Measurements from ENCODE around the gene ADGRL1. TPM values are rescaled to one million over a fixed set of nuclear protein-coding genes. Genes with fewer than 3 reads are reported as not detected.

ADGRL1 gene
- total and polyA plus RNA-seq, 10 donors: 1.8 to 21.1 (median 12.4) TPM

DNA sequence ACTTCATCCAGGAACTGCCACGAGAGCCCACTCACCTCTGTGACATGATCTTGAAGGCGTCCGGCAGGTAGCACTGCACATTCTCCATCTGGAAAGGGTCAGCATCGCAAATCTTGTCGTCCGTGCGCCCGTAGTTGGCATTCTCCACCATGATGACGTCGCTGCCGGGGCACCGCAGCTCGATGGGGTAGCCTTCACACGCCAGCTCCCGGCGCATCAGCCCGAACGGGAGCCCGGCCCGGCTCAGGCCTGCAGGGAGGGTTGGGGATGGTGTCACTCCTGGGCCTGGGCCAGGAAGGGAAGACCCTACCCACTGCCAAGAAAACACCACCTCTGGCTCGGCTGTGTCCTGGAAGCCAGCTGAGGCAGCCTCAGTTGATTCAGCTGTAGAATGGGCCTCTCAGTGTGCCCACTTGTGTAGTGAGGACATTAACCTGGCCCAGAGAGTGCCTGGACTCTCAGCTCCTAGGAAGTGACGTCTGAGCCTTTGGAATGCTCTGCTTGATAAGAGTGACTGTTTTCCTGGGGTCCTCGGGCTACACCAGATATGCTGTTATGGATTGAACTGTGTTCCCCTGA is 28.4 kb downstream of the ADGRL1 start:
- H3K9me3 ChIP-seq: no peaks in the 10 kb centered on the region
- H3K27ac ChIP-seq: no peak overlapping the region
- WGBS, 5 donors: 90 to 95% (median 94%) methylated on average over 7 to 23 of the region's 23 CpGs
- DNase-seq: no peak
- intact Hi-C loops (cut with DNase I; ENCODE audit: low total_unique reads): no loop called here
- no peak overlapping the region for H3K4me3 ChIP-seq
- H3K36me3 ChIP-seq: peaks cover 0 to 37% (median 4%) of the 10 kb centered on the region in 6 donors
- no peaks in the 10 kb centered on the region for H3K27me3 ChIP-seq (replicated peaks in 1 of 7)
- TF ChIP-seq POLR2A (IDR thresholded peaks at IDR 0.05) (no peak), POLR2AphosphoS5 (IDR thresholded peaks at IDR 0.05) (no peak)
- TF ChIP-seq, protein P1, sequence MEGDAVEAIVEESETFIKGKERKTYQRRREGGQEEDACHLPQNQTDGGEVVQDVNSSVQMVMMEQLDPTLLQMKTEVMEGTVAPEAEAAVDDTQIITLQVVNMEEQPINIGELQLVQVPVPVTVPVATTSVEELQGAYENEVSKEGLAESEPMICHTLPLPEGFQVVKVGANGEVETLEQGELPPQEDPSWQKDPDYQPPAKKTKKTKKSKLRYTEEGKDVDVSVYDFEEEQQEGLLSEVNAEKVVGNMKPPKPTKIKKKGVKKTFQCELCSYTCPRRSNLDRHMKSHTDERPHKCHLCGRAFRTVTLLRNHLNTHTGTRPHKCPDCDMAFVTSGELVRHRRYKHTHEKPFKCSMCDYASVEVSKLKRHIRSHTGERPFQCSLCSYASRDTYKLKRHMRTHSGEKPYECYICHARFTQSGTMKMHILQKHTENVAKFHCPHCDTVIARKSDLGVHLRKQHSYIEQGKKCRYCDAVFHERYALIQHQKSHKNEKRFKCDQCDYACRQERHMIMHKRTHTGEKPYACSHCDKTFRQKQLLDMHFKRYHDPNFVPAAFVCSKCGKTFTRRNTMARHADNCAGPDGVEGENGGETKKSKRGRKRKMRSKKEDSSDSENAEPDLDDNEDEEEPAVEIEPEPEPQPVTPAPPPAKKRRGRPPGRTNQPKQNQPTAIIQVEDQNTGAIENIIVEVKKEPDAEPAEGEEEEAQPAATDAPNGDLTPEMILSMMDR (IDR thresholded peaks at IDR 0.05 in 8 of 11, conservative IDR thresholded peaks at IDR 0.05 in 3 of 11): no peak
- no peaks in the 10 kb centered on the region for H3K4me1 ChIP-seq

DNA sequence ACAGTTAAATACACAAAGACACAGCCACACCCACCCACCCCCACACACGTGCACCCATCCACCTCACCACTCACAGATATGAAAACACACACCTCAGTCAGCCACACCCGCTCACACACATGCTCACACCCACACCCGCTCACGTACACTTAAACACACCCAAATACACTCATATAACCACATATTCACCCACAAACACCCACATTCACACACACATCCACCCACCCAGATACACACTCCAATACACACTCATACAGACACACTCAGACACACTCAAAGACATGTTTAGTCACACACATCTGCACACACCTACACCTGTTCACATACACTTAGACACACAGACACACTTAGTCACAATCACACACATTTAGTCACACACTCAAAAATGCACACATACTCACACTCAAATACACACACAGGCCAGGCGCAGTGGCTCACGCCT is 30.6 kb downstream of the ADGRL1 start:
- H3K27me3 ChIP-seq (replicated peaks in 1 of 7): no peaks in the 10 kb centered on the region
- no peak for DNase-seq
- no peak overlapping the region for H3K4me3 ChIP-seq
- intact Hi-C loops (cut with DNase I; ENCODE audit: low total_unique reads): no loop called here
- H3K9me3 ChIP-seq: no peaks in the 10 kb centered on the region
- WGBS, 5 donors: 80 to 89% (median 87%) methylated on average over 6 of the region's 6 CpGs
- H3K4me1 ChIP-seq: no peaks in the 10 kb centered on the region
- peaks cover 0 to 57% (median 9%) of the 10 kb centered on the region in 6 donors for H3K36me3 ChIP-seq
- TF ChIP-seq POLR2A (IDR thresholded peaks at IDR 0.05) (no peak), POLR2AphosphoS5 (IDR thresholded peaks at IDR 0.05) (no peak)
- H3K27ac ChIP-seq: no peak overlapping the region

GRCh38 chr19:14174883-14175282 is 31.1 kb downstream of the ADGRL1 start:
- TF ChIP-seq, protein P1 (IDR thresholded peaks at IDR 0.05 in 8 of 11, conservative IDR thresholded peaks at IDR 0.05 in 3 of 11): no peak
- no peak for TF ChIP-seq POLR2AphosphoS5 (IDR thresholded peaks at IDR 0.05)
- TF ChIP-seq POLR2A (IDR thresholded peaks at IDR 0.05): no peak
- DNase-seq: no peak
- H3K4me1 ChIP-seq: no peaks in the 10 kb centered on the region
- no peaks in the 10 kb centered on the region for H3K9me3 ChIP-seq
- H3K27me3 ChIP-seq (replicated peaks in 1 of 7): no peaks in the 10 kb centered on the region
- peaks cover 0 to 62% (median 10%) of the 10 kb centered on the region in 6 donors for H3K36me3 ChIP-seq
- no peak overlapping the region for H3K27ac ChIP-seq
- H3K4me3 ChIP-seq: no peak overlapping the region
- intact Hi-C loops (cut with DNase I; ENCODE audit: low total_unique reads): no loop called here
- 91 to 95% (median 93%) methylated on average over 8 to 9 of the region's 9 CpGs for WGBS, 5 donors

- H3K4me3 ChIP-seq: no peak overlapping the region
- WGBS, 5 donors: 93 to 96% (median 95%) methylated on average over 8 to 12 of the region's 12 CpGs
- peaks cover 10 to 30% (median 25%) of the 10 kb centered on the region in 6 donors for H3K4me1 ChIP-seq
- intact Hi-C loops (cut with DNase I; ENCODE audit: low total_unique reads): no loop called here
- no peak overlapping the region for H3K27ac ChIP-seq
- no peaks in the 10 kb centered on the region for H3K9me3 ChIP-seq
- TF ChIP-seq POLR2AphosphoS5 (IDR thresholded peaks at IDR 0.05) (no peak), POLR2A (IDR thresholded peaks at IDR 0.05) (no peak)
- TF ChIP-seq, protein P1 (IDR thresholded peaks at IDR 0.05 in 8 of 11, conservative IDR thresholded peaks at IDR 0.05 in 3 of 11): no peak
- H3K36me3 ChIP-seq: peaks cover 0 to 46% (median 6%) of the 10 kb centered on the region in 6 donors
- no peak for DNase-seq
- peaks cover 0 to 34% (median 0%) of the 10 kb centered on the region in 7 donors for H3K27me3 ChIP-seq (replicated peaks in 1 of 7)
Observed at GRCh38 chr19:14168993-14169392, 37.0 kb downstream of the ADGRL1 start.

All from spleen (tissue), 11 donors.